ENCODE data around the gene KCNQ1.

- TF ChIP-seq CTCF (IDR thresholded peaks at IDR 0.05; ENCODE audit: low read length) (no peak), EZH2 (IDR thresholded peaks at IDR 0.05; ENCODE audit: borderline replicate concordance, low read length) (no peak)
These were observed 402.8 kb downstream of the KCNQ1 start for GRCh38 chr11:2847561-2847960.
